ENCODE measurements around the gene GNGT2. TPM values are rescaled to one million over a fixed set of nuclear protein-coding genes. Genes with fewer than 3 reads are reported as not detected.

Gene GNGT2
- polyA plus RNA-seq, 1 donor (not counting 4 experiments of a cell fraction or from before 2014, with no cell fraction given) = not detected

DNA sequence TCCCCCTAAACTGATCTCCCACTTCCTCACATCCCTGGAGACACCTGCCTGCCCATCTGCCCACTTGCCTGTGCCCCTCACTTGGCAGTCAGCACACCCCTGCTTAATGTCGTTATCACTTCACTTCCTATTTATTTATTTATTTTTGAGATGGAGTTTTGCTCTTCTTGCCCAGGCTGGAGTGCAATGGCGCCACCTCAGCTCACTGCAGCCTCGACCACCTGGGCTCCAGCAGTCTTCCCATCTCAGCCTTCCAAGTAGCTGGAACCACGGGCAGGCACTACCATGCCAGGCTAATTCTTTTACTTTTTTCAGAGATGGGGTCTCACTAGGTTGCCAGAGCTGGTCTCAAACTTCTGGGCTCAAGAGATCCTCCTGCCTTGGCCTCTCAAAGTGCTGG is 43.7 kb upstream of the GNGT2 start:
- no peaks in the 10 kb centered on the region for H3K36me3 ChIP-seq (ENCODE audit: control insufficient read depth in 2 of 2, extremely low read depth in 1 of 2, insufficient read depth in 2 of 2, low read length in 2 of 2)
- H3K4me2 ChIP-seq (ENCODE audit: control insufficient read depth, extremely low read depth, insufficient read depth, low read depth, low read length) = no peak overlapping the region
- FAIRE-seq (no peak), DNase-seq (ENCODE audit: low read depth, low spot score) (no peak)
- H3K9me1 ChIP-seq (ENCODE audit: control insufficient read depth, extremely low read depth, insufficient read depth, low read length) = no peaks in the 10 kb centered on the region
- H3K27me3 ChIP-seq (ENCODE audit: control insufficient read depth, extremely low read depth, insufficient read depth, low read length) = no peaks in the 10 kb centered on the region
- H3K9me3 ChIP-seq (ENCODE audit: control insufficient read depth, low read depth, low read length) = no peaks in the 10 kb centered on the region
- H2AFZ ChIP-seq (ENCODE audit: control insufficient read depth, low read length) = no peak overlapping the region
- dilution Hi-C loops (cut with MboI; ENCODE audit: extremely low pct_ligation_motif_present, low sequenced_read_pairs) = no loop called here
- TF ChIP-seq, protein P1, sequence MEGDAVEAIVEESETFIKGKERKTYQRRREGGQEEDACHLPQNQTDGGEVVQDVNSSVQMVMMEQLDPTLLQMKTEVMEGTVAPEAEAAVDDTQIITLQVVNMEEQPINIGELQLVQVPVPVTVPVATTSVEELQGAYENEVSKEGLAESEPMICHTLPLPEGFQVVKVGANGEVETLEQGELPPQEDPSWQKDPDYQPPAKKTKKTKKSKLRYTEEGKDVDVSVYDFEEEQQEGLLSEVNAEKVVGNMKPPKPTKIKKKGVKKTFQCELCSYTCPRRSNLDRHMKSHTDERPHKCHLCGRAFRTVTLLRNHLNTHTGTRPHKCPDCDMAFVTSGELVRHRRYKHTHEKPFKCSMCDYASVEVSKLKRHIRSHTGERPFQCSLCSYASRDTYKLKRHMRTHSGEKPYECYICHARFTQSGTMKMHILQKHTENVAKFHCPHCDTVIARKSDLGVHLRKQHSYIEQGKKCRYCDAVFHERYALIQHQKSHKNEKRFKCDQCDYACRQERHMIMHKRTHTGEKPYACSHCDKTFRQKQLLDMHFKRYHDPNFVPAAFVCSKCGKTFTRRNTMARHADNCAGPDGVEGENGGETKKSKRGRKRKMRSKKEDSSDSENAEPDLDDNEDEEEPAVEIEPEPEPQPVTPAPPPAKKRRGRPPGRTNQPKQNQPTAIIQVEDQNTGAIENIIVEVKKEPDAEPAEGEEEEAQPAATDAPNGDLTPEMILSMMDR (optimal IDR thresholded peaks at IDR 0.05 in 1 of 3, IDR thresholded peaks at IDR 0.05 in 1 of 3, conservative IDR thresholded peaks at IDR 0.05 in 1 of 3; ENCODE audit: extremely low read depth in 1 of 3, insufficient read depth in 2 of 3, low read length in 3 of 3) = no peak
- no peak for TF ChIP-seq EZH2 (IDR thresholded peaks at IDR 0.05; ENCODE audit: low read length)
- no peak overlapping the region for H3K9ac ChIP-seq (ENCODE audit: control insufficient read depth, extremely low read depth, insufficient read depth, low read length)
- no peak overlapping the region for H3K4me3 ChIP-seq (ENCODE audit: control insufficient read depth in 2 of 3, extremely low read depth in 1 of 3, insufficient read depth in 2 of 3, low read depth in 1 of 3, low read length in 3 of 3)
- no peaks in the 10 kb centered on the region for H3K79me2 ChIP-seq (ENCODE audit: control insufficient read depth, insufficient read depth, low read length)
- no peaks in the 10 kb centered on the region for H3K4me1 ChIP-seq (ENCODE audit: control insufficient read depth, extremely low read depth, insufficient read depth, low read length)
- H3K27ac ChIP-seq (ENCODE audit: control insufficient read depth, insufficient read depth, low read length) = no peak overlapping the region
- no peaks in the 10 kb centered on the region for H4K20me1 ChIP-seq (ENCODE audit: control insufficient read depth, extremely low read depth, insufficient read depth, low read length)

DNA sequence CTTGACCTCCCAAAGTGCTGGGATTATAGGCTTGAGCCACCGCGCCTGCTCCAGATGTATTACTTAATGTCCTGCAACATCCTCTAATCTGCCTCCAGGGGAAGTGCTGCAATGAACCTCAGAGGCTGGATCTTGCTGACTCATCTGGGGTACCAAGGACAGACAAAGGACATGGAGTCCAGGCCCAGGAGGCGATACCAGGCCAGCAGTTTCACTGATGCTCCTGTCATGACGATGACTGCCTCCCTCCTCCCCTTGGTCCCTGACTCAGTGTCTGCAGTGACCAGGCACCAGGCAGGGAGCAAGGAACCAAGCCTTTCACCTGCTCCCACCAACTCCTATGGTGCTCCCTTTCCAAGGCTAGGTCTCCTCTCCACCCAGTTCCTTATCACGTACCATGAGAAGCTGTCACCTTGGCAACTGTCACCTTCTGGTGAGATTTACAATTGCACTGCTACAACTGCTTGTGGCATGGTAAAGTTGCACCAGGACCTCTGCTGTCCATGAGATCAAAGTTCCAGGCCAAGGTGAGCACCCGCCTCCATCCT is 41.8 kb upstream of the GNGT2 start:
- no peaks in the 10 kb centered on the region for H3K36me3 ChIP-seq (ENCODE audit: control insufficient read depth in 2 of 2, extremely low read depth in 1 of 2, insufficient read depth in 2 of 2, low read length in 2 of 2)
- H3K9me3 ChIP-seq (ENCODE audit: control insufficient read depth, low read depth, low read length) = no peaks in the 10 kb centered on the region
- H3K4me2 ChIP-seq (ENCODE audit: control insufficient read depth, extremely low read depth, insufficient read depth, low read depth, low read length) = no peak overlapping the region
- H4K20me1 ChIP-seq (ENCODE audit: control insufficient read depth, extremely low read depth, insufficient read depth, low read length) = no peaks in the 10 kb centered on the region
- no peaks in the 10 kb centered on the region for H3K4me1 ChIP-seq (ENCODE audit: control insufficient read depth, extremely low read depth, insufficient read depth, low read length)
- H3K79me2 ChIP-seq (ENCODE audit: control insufficient read depth, insufficient read depth, low read length) = no peaks in the 10 kb centered on the region
- H2AFZ ChIP-seq (ENCODE audit: control insufficient read depth, low read length) = no peak overlapping the region
- DNase-seq (ENCODE audit: low read depth, low spot score) (no peak), FAIRE-seq (no peak)
- H3K27me3 ChIP-seq (ENCODE audit: control insufficient read depth, extremely low read depth, insufficient read depth, low read length) = peaks cover 4% of the 10 kb centered on the region
- no peak overlapping the region for H3K4me3 ChIP-seq (ENCODE audit: control insufficient read depth in 2 of 3, extremely low read depth in 1 of 3, insufficient read depth in 2 of 3, low read depth in 1 of 3, low read length in 3 of 3)
- H3K9me1 ChIP-seq (ENCODE audit: control insufficient read depth, extremely low read depth, insufficient read depth, low read length) = no peaks in the 10 kb centered on the region
- no peak overlapping the region for H3K27ac ChIP-seq (ENCODE audit: control insufficient read depth, insufficient read depth, low read length)
- dilution Hi-C loops (cut with MboI; ENCODE audit: extremely low pct_ligation_motif_present, low sequenced_read_pairs) = no loop called here
- TF ChIP-seq, protein P1 (optimal IDR thresholded peaks at IDR 0.05 in 1 of 3, IDR thresholded peaks at IDR 0.05 in 1 of 3, conservative IDR thresholded peaks at IDR 0.05 in 1 of 3; ENCODE audit: extremely low read depth in 1 of 3, insufficient read depth in 2 of 3, low read length in 3 of 3) = no peak
- no peak for TF ChIP-seq EZH2 (IDR thresholded peaks at IDR 0.05; ENCODE audit: low read length)
- H3K9ac ChIP-seq (ENCODE audit: control insufficient read depth, extremely low read depth, insufficient read depth, low read length) = no peak overlapping the region
